Superior temporal gyrus (tissue), 1 donor: Measurements from ENCODE around the gene AOC1.

Experiments
- DNase-seq: peaks from one replicate; pipeline ENCODE4 v3.0.0-alpha.2; 2016; ENCODE audit errors: extremely low spot score

AOC1 gene

GRCh38 chr7:150857276-150858055 lies 5.1 kb downstream of the AOC1 start:
- DNase-seq = no peak

- no peak for DNase-seq
Observed at GRCh38 chr7:150858236-150859197, 6.2 kb downstream of the AOC1 start.

- DNase-seq = no peak
Observed at GRCh38 chr7:150860291-150860977, 8.1 kb downstream of the AOC1 start.

GRCh38 chr7:150860978-150861295 lies 8.6 kb downstream of the AOC1 start:
- no peak for DNase-seq

- no peak for DNase-seq
Observed at GRCh38 chr7:150862356-150862755, 10.0 kb downstream of the AOC1 start.

- no peak for DNase-seq
Observed at GRCh38 chr7:150863946-150864345, 11.6 kb downstream of the AOC1 start.

- no peak for DNase-seq
Observed at GRCh38 chr7:150866932-150867564, 14.7 kb downstream of the AOC1 start.

GRCh38 chr7:150867605-150868004 lies 15.3 kb downstream of the AOC1 start:
- DNase-seq = no peak

GRCh38 chr7:150869467-150869866 lies 17.1 kb downstream of the AOC1 start:
- DNase-seq = no peak

GRCh38 chr7:150871601-150872000 lies 19.3 kb downstream of the AOC1 start:
- DNase-seq = no peak

- no peak for DNase-seq
Observed at GRCh38 chr7:150874401-150875198, 22.3 kb downstream of the AOC1 start.

- no peak for DNase-seq
Observed at GRCh38 chr7:150875791-150876190, 23.5 kb downstream of the AOC1 start.

GRCh38 chr7:150876817-150877526 lies 24.7 kb downstream of the AOC1 start:
- peak; percentile 74 for DNase-seq

- no peak for DNase-seq
Observed at GRCh38 chr7:150877536-150877935, 25.2 kb downstream of the AOC1 start.

GRCh38 chr7:150879345-150879744 lies 27.0 kb downstream of the AOC1 start:
- DNase-seq = no peak

GRCh38 chr7:150881189-150881588 lies 28.9 kb downstream of the AOC1 start:
- DNase-seq = no peak

GRCh38 chr7:150890853-150891584 lies 38.7 kb downstream of the AOC1 start:
- DNase-seq = no peak

GRCh38 chr7:150891740-150892139 lies 39.4 kb downstream of the AOC1 start:
- no peak for DNase-seq

GRCh38 chr7:150895809-150896208 lies 43.5 kb downstream of the AOC1 start:
- DNase-seq = no peak
